H54 (cell line): ENCODE measurements around the gene AP4M1.

Experiments
- DNase-seq: peaks from one replicate; pipeline ENCODE4 v3.0.0; 2011; ENCODE audit warnings: low spot score, mixed read lengths; ENCODE audit not compliant: insufficient read length
- FAIRE-seq: peaks from 3 replicates; lab custom pipeline; 2011; peaks lifted over from hg19 to GRCh38; lab: Jason Lieb, UNC
- POLR2A ChIP-seq: IDR thresholded peaks from 2 replicates; pipeline ENCODE4 v1.6.1; 2011; ENCODE audit warnings: low read depth, mild to moderate bottlenecking, low read length

Gene AP4M1

GRCh38 chr7:100101016-100101862 lies at the start of gene AP4M1, which contains the start of gene MCM7:
TSS of gene AP4M1 (plus strand) at chr7:100101643. CDS start at chr7:100101715, 72 bp downstream.
TSS of gene MCM7 (minus strand) at chr7:100101397. CDS start at chr7:100101294, 103 bp downstream.
- DNase-seq, result peak; percentile 87
- FAIRE-seq, result no peak
- TF ChIP-seq POLR2A, result peak; percentile 65

GRCh38 chr7:100053215-100053614 lies 48.2 kb upstream of the AP4M1 start:
- TF ChIP-seq POLR2A, result no peak
- peak; percentile 72 for DNase-seq
- no peak for FAIRE-seq

GRCh38 chr7:100057006-100057405 lies 44.4 kb upstream of the AP4M1 start:
- TF ChIP-seq POLR2A, result no peak
- no peak for DNase-seq
- FAIRE-seq, result no peak

DNA sequence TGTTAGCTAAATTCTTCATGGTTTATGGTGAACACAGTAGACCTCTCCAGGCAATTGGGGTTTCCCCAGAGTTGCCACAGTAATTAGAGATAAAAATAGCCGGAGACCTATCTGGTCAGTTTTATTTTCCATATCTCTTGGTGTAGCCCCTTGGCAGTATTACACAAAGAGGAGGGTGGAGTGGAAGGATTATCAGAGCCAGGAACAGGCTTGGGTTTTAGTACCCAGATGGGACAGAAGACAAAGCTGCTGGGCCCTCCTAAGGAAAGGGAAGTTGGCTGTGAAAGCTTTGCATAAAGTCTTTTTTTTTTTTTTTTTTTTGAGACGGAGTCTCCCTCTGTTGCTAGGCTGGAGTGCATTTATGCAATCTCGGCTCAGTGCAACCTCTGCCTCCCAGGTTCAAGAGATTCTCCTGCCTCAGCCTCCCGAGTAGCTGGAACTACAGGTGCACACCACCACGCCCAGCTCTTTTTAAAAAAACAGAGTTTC lies 42.1 kb upstream of the AP4M1 start:
- FAIRE-seq (no peak), DNase-seq (no peak)
- TF ChIP-seq POLR2A, result no peak

DNA sequence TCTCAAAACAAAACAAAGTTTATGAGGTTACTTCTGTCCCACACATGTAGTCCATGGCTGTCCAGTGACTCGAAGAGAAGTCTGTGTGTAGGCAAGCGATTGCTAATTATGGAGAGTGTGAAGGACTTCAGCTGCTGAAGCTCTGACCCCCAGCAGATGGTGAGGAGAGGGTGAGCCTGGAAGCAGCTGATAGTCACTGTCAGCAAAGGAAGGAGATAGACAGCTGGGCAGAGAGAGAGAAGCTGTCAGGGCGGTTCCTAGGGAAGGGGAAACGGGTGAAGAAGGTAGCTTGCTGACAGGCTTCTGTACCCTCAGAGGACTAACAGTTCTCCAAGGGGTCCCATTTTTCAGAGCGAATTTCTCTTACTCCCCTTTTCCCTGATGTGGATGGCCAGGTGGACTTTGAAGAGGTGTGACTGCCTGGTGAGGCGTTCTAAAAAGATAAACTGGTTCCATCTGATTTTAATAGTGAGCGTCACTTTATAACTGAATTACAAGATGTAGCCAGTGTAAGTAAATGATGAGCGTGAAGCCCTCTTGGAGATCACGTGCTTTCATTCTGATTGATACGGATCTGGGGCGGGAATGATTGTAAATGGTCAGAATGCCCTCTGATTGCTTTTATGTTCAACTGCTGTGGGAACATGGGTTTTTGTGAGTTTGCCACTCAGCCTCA lies 39.8 kb upstream of the AP4M1 start:
- no peak for FAIRE-seq
- DNase-seq, result no peak
- TF ChIP-seq POLR2A, result no peak

GRCh38 chr7:100063376-100063775 lies 38.1 kb upstream of the AP4M1 start:
- no peak for TF ChIP-seq POLR2A
- DNase-seq (no peak), FAIRE-seq (no peak)

DNA sequence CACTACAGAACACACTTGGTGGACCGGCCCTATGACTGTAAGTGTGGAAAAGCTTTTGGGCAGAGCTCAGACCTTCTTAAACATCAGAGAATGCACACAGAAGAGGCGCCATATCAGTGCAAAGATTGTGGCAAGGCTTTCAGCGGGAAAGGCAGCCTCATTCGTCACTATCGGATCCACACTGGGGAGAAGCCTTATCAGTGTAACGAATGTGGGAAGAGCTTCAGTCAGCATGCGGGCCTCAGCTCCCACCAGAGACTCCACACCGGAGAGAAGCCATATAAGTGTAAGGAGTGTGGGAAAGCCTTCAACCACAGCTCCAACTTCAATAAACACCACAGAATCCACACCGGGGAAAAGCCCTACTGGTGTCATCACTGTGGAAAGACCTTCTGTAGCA lies 37.3 kb upstream of the AP4M1 start:
- FAIRE-seq (no peak), DNase-seq (no peak)
- no peak for TF ChIP-seq POLR2A

DNA sequence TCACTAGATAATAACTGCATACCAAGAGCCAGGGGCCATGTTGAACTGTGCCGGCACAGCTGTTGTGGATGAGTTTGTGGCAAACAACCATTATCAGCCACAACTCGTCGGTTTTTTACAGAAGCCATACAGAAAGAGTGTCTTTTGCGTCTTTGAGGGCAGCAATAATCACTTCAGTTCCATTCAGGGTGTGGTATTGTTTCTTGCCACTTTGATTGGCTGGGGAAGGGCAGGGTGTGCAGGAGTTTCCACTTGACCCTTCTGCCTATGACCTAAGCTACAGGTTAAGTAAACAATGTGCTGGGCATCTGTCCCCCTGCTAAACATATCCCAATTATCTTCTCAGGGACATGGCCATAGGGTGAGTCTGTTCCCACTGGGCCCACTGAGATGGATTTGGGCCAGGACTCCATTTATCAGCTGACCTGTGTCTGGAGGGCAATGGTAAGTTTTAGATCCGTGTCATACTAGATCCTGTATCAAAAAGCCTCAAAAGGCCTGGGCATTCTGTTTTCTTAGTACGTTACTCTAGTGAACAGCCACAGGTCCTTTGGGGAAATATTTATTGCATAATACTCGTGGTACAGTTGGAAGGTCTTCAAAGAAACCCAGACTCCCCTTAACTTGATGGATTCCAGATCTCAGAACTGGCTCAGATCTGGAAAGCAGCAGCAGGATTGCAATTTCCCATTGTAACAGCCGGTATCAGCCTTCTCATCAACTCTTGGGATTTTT lies 35.8 kb upstream of the AP4M1 start:
- TF ChIP-seq POLR2A, result no peak
- FAIRE-seq, result no peak
- DNase-seq, result no peak

DNA sequence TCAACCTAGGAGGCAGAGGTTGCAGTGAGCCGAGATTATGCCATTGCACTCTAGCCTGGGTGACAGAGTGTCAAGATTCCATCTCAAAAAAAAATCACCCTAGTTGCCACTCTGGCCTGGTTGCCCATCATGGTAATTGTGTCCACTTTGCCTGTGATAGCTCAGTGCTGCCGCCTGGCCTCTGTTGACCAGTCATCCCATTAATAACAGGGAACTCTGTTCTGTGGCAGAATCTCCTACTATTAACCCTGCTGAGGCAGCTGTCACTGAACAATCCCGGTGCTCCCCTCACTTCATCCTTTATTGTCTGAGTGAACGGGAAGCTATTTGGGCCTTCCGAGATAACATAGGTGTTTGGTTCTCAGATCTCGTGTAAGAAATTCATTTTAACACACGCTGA lies 34.5 kb upstream of the AP4M1 start:
- no peak for TF ChIP-seq POLR2A
- FAIRE-seq (no peak), DNase-seq (no peak)

- no peak for TF ChIP-seq POLR2A
- FAIRE-seq (no peak), DNase-seq (no peak)
Observed at GRCh38 chr7:100069991-100070390, 31.5 kb upstream of the AP4M1 start.

- TF ChIP-seq POLR2A, result no peak
- DNase-seq (no peak), FAIRE-seq (no peak)
Observed at GRCh38 chr7:100071018-100071723, 30.3 kb upstream of the AP4M1 start.

GRCh38 chr7:100072462-100072861 lies 29.0 kb upstream of the AP4M1 start:
- no peak for TF ChIP-seq POLR2A
- DNase-seq (no peak), FAIRE-seq (no peak)

DNA sequence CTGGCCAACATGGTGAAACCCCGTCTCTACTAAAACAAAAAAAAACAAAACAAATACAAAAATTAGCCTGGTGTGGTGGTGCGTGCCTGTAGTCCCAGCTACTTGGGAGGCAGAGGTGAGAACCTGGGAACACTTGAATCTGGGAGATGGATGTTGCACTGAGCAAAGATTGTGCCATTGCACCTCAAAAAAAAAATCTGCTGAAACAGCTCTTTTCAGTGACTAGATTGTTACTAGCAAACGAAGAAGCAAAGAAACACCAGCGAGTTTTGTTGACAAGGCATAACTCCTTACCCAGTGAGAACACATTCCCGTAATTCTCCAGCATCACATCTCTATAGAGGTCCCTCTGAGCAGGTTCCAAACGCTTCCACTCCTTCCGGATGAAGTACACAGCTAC lies 26.6 kb upstream of the AP4M1 start:
- DNase-seq, result no peak
- no peak for TF ChIP-seq POLR2A
- FAIRE-seq, result no peak
